Progenitor cell of endocrine pancreas (in vitro differentiated cells): ENCODE data around the gene PPP1CC. TPM values are rescaled to one million over a fixed set of nuclear protein-coding genes. Genes with fewer than 3 reads are reported as not detected.
A peak's percentile ranks its signal among the peaks of the same experiment; 100 is the strongest.

Experiments used
- DNase-seq: peaks from one replicate; pipeline ENCODE4 v3.0.0; 2021; ENCODE audit warnings: low spot score; ENCODE audit not compliant: unreplicated experiment
- H3K27ac Mint-ChIP-seq: 2 replicates; pipeline ENCODE4 v1.8.0; 2021; ENCODE audit warnings: mild to moderate bottlenecking, moderate library complexity, mixed read lengths
- H3K27me3 Mint-ChIP-seq: 2 replicates; pipeline ENCODE4 v1.8.0; 2021; ENCODE audit warnings: mixed read lengths
- H3K36me3 Mint-ChIP-seq: 2 replicates; pipeline ENCODE4 v1.8.0; 2022; ENCODE audit warnings: mixed read lengths; ENCODE audit not compliant: insufficient read depth
- H3K4me1 Mint-ChIP-seq: 2 replicates; pipeline ENCODE4 v1.8.0; 2021; ENCODE audit warnings: low read depth, mixed read lengths
- H3K4me3 Mint-ChIP-seq: 2 replicates; pipeline ENCODE4 v1.8.0; 2021; ENCODE audit warnings: low read depth, mild to moderate bottlenecking, moderate library complexity, mixed read lengths
- H3K9me3 Mint-ChIP-seq: 2 replicates; pipeline ENCODE4 v1.8.0; 2021; ENCODE audit warnings: low read depth, mixed read lengths
- CTCF ChIP-seq: fragments of 200-600 bp; sonication (generic); IDR thresholded peaks from one replicate; pipeline ENCODE4 v1.5.0; 2021; ENCODE audit warnings: antibody characterized with exemption, mild to moderate bottlenecking; ENCODE audit not compliant: unreplicated experiment
- total RNA-seq: library from RNA; stranded (reverse); gene quantifications from 2 replicates; pipeline ENCODE4 v1.2.1, GENCODE V29; 2021

The PPP1CC gene
- total RNA-seq, 1 donor from 2014 or later = 164 TPM

DNA sequence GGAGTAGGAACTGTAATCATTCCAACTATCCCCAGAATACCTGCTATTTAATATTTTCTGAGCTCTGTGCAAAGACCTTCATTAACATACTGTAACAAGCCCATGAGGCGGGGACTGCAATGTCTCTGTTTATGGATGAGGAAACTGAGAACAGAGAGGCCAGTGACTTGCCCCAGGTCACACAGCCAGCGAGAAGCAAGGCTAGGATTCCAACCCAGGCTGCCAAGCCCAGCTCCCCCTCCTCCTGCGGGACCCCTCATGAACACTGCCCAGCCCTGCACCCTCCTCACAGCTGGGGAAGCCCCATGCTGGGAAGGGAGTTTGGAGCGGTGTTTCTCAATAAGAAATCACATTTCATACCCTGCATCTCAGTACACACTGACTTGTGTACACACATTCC lies 64.7 kb downstream of the PPP1CC start:
- Mint-ChIP-seq H3K27me3 (no peaks in the 10 kb centered on the region), H3K27ac (peak overlapping the region; percentile 73), H3K36me3 (peaks cover 1% of the 10 kb centered on the region), H3K9me3 (peaks cover 3% of the 10 kb centered on the region), H3K4me3 (no peak overlapping the region), H3K4me1 (no peaks in the 10 kb centered on the region)
- no peak for TF ChIP-seq CTCF
- DNase-seq = no peak

GRCh38 chr12:110677206-110677911 lies 65.3 kb downstream of the PPP1CC start:
- H3K27ac Mint-ChIP-seq = no peak overlapping the region
- peaks cover 1% of the 10 kb centered on the region for H3K36me3 Mint-ChIP-seq
- DNase-seq = no peak
- no peak overlapping the region for H3K4me3 Mint-ChIP-seq
- no peaks in the 10 kb centered on the region for H3K4me1 Mint-ChIP-seq
- TF ChIP-seq CTCF = no peak
- H3K9me3 Mint-ChIP-seq = peaks cover 3% of the 10 kb centered on the region
- no peaks in the 10 kb centered on the region for H3K27me3 Mint-ChIP-seq

DNA sequence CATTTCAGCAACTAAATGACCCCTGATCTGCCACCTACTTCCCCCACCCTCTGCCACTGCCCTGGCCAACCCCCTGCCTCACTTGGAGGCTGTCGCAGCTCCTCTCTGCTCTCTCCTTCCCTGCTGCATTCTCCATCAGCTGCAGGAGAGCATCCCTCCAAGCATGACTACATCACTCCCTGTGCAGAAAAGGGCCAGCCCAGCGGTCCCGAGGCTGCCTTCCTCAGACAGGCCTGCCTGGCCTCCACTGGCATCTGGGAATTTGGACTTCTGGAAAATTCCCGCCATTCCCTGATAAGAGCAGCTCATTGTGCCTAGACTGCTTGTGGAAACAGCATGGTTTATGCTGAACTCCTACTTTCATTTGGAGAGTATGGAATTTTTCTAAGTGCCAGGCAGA lies 66.5 kb downstream of the PPP1CC start:
- no peak for DNase-seq
- no peaks in the 10 kb centered on the region for H3K27me3 Mint-ChIP-seq

GRCh38 chr12:110670161-110670701 lies 72.5 kb downstream of the PPP1CC start:
- Mint-ChIP-seq H3K9me3 (peaks cover 6% of the 10 kb centered on the region), H3K4me3 (no peak overlapping the region), H3K36me3 (peaks cover 5% of the 10 kb centered on the region), H3K27me3 (no peaks in the 10 kb centered on the region), H3K4me1 (peaks cover 3% of the 10 kb centered on the region), H3K27ac (no peak overlapping the region)
- DNase-seq = no peak
- no peak for TF ChIP-seq CTCF

More for the DNA sequence above, 66.5 kb downstream of the PPP1CC start:
- Mint-ChIP-seq H3K36me3 (peaks cover 1% of the 10 kb centered on the region), H3K27ac (no peak overlapping the region), H3K4me3 (no peak overlapping the region), H3K4me1 (no peaks in the 10 kb centered on the region), H3K9me3 (peaks cover 3% of the 10 kb centered on the region)
- TF ChIP-seq CTCF = no peak

Other genes with a start within 250 kb of the PPP1CC start
- gene VPS29, start 240.8 kb downstream of the PPP1CC start, total RNA-seq = 101 and 102 TPM in 2 replicates
- gene RAD9B, start 240.6 kb downstream of the PPP1CC start, total RNA-seq = 0.24 and 0.33 TPM in 2 replicates
- 13.7 and 15.1 TPM in 2 replicates for gene PPTC7, start 159.6 kb downstream of the PPP1CC start, total RNA-seq
- gene TCTN1, start 128.8 kb downstream of the PPP1CC start, total RNA-seq = 72.6 and 84.0 TPM in 2 replicates
- gene HVCN1, start 53.8 kb downstream of the PPP1CC start, total RNA-seq = 4.2 and 5.0 TPM in 2 replicates
- not detected in 2 replicates for gene CCDC63, start 104.1 kb upstream of the PPP1CC start, total RNA-seq
- not detected in 2 replicates for gene MYL2, start 177.7 kb upstream of the PPP1CC start, total RNA-seq